Endodermal cell (in vitro differentiated cells): ENCODE results near the gene SURF6. TPM values are rescaled to one million over a fixed set of nuclear protein-coding genes. Genes with fewer than 3 reads are reported as not detected.

Experiments used
- DNase-seq: peaks from one replicate; pipeline ENCODE4 v3.0.0-alpha.2; 2017
- H3K27ac ChIP-seq: 2 replicates; pipeline ENCODE4 v1.5.1; 2013; ENCODE audit warnings: mild to moderate bottlenecking, low read depth, low read length, moderate library complexity
- H3K27me3 ChIP-seq: 2 replicates; pipeline ENCODE4 v1.6.1; 2013; ENCODE audit warnings: mild to moderate bottlenecking, low read length, moderate library complexity; ENCODE audit not compliant: insufficient read depth, control insufficient read depth, poor library complexity, severe bottlenecking
- H3K36me3 ChIP-seq: 2 replicates; pipeline ENCODE4 v1.7.0; 2013; ENCODE audit warnings: mild to moderate bottlenecking, low read length, moderate library complexity; ENCODE audit not compliant: control insufficient read depth, insufficient read depth
- H3K4me1 ChIP-seq: one replicate; pipeline ENCODE4 v1.7.0; 2013; ENCODE audit warnings: low read length; ENCODE audit not compliant: control insufficient read depth, insufficient read depth
- H3K4me3 ChIP-seq: 2 replicates; pipeline ENCODE4 v1.5.1; 2013; ENCODE audit warnings: mild to moderate bottlenecking, low read length, moderate library complexity
- H3K9ac ChIP-seq: 2 replicates; pipeline ENCODE4 v1.6.1; 2013; ENCODE audit warnings: mild to moderate bottlenecking, low read length, moderate library complexity; ENCODE audit not compliant: poor library complexity, severe bottlenecking; ENCODE audit errors: extremely low read depth
- H3K9me3 ChIP-seq: 2 replicates; pipeline ENCODE4 v1.6.1; 2013; ENCODE audit warnings: mild to moderate bottlenecking, low read length, moderate library complexity; ENCODE audit not compliant: control insufficient read depth
- H3K27ac Mint-ChIP-seq: 2 replicates; pipeline ENCODE4 v1.8.0; 2020; ENCODE audit warnings: mixed read lengths
- H3K27me3 Mint-ChIP-seq: 2 replicates; pipeline ENCODE4 v1.8.0; 2021; ENCODE audit warnings: mild to moderate bottlenecking, mixed read lengths; ENCODE audit not compliant: insufficient read depth
- H3K36me3 Mint-ChIP-seq: 2 replicates; pipeline ENCODE4 v1.8.0; 2020; ENCODE audit warnings: low read depth, mixed read lengths
- H3K4me1 Mint-ChIP-seq: 2 replicates; pipeline ENCODE4 v1.8.0; 2020; ENCODE audit warnings: mixed read lengths
- H3K4me3 Mint-ChIP-seq: 2 replicates; pipeline ENCODE4 v1.8.0; 2020; ENCODE audit warnings: mild to moderate bottlenecking, moderate library complexity, mixed read lengths
- H3K9me3 Mint-ChIP-seq: 2 replicates; pipeline ENCODE4 v1.8.0; 2020; ENCODE audit warnings: mild to moderate bottlenecking, mixed read lengths
- CTCF ChIP-seq: fragments of 200-600 bp; sonication (generic); conservative IDR thresholded peaks from 2 replicates; pipeline ENCODE4 v1.5.0; 2021; ENCODE audit warnings: antibody characterized with exemption, mild to moderate bottlenecking
- WGBS, 2 experiments: methylation state at CpG; one replicate each; pipeline versions ENCODE4 v1.1.5 to v1.1.7; 2013; ENCODE audit warnings: missing lambda C conversion rate in 2 of 2, mixed read lengths in 1 of 2; ENCODE audit not compliant: insufficient coverage in 1 of 2, insufficient read length in 1 of 2; 5-methylcytosine and 5-hydroxymethylcytosine counted together
- total RNA-seq, 2 donors: library from RNA; stranded (reverse); fragmentation: NEBNext Ultra II Directional in 1 of 2; extraction: Animal tissue kit (Norgen Biotek cat#: 25700) in 1 of 2; gene quantifications; 2 replicates in 1 of 2; 3 replicates in 1 of 2; pipeline ENCODE4 v1.2.1, GENCODE V29; 2021

The SURF6 gene
- total RNA-seq, 2 donors from 2014 or later: 22.9 to 27.5 TPM

DNA sequence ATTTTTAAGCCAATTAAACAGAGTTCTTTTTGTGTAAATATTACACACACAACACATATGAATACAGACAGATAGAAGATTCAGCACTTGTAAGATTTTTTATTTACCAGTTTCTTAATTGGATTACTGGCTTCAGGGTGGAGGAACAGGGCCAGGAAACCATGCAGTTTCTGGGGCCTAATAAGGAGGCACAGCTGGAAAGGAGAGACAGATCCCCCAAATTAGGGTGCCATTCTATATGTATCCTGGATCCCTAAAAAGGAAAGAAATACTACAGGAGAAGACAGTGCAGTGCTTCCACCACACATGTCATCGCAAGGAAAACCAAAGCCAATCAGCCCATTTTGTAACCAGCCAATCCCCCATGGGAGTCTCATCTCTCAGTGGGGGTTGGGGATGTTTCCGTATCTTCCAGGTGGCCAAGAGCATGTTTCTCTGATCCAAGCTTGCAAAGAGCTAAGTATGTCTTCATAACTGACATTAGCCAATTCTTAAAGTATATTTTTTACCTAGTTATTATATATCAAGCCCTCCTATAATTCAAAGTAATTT lies 45.2 kb downstream of the SURF6 start:
- 80 to 91% methylated on average over 1 to 2 of the region's 2 CpGs for WGBS, 2 experiments
- no peak overlapping the region for H3K27ac ChIP-seq
- no peaks in the 10 kb centered on the region for H3K4me1 ChIP-seq
- no peak overlapping the region for H3K4me3 Mint-ChIP-seq
- no peaks in the 10 kb centered on the region for H3K4me1 Mint-ChIP-seq
- no peak for DNase-seq
- no peaks in the 10 kb centered on the region for H3K36me3 ChIP-seq
- TF ChIP-seq CTCF: no peak
- no peak overlapping the region for H3K27ac Mint-ChIP-seq
- peaks cover 84% of the 10 kb centered on the region for H3K9me3 Mint-ChIP-seq
- H3K4me3 ChIP-seq: no peak overlapping the region
- peaks cover 47% of the 10 kb centered on the region for H3K9me3 ChIP-seq
- H3K36me3 Mint-ChIP-seq: peaks cover 2% of the 10 kb centered on the region
- H3K9ac ChIP-seq: no peak overlapping the region
- H3K27me3 ChIP-seq: peaks cover 4% of the 10 kb centered on the region
- H3K27me3 Mint-ChIP-seq: peaks cover 25% of the 10 kb centered on the region

- H3K4me1 Mint-ChIP-seq: no peaks in the 10 kb centered on the region
- DNase-seq: no peak
- 68% methylated on average over 2 of the region's 2 CpGs; no CpG with 5 or more reads in 1 of the 2 experiments for WGBS, 2 experiments
Measured at GRCh38 chr9:133286523-133286922, 49.5 kb downstream of the SURF6 start.

DNA sequence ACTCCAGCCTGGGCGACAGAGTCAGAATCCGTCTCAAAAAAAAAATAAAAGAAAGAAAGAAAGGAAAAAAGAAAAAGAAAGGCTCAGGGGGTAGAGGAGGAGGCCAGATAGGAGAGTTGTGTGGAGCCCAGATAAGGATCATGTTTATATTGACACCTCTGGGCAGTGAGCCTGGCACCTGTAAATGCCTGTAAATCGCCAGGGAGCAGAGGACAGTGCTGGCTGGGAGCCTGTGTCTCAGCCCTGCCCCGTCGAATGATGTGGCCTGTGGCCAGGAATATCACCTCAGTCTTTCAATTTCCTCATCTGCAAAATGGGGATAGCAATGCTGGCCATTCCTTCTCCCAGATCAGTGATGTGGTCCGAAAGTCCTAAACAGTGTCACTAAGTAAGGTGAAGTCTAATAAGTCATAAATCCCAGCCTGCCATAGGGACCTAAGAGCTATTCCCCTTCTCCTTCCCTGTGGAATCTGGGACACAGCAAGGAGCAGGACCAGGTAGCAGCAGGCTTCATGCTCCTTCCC lies 50.7 kb downstream of the SURF6 start:
- DNase-seq: no peak
- no peaks in the 10 kb centered on the region for H3K36me3 ChIP-seq
- Mint-ChIP-seq H3K36me3 (peaks cover 2% of the 10 kb centered on the region), H3K4me1 (no peaks in the 10 kb centered on the region), H3K4me3 (no peak overlapping the region), H3K27me3 (peaks cover 4% of the 10 kb centered on the region), H3K27ac (no peak overlapping the region), H3K9me3 (peaks cover 39% of the 10 kb centered on the region)
- WGBS, 2 experiments: 63 to 85% methylated on average over 4 to 6 of the region's 6 CpGs
- peaks cover 24% of the 10 kb centered on the region for H3K9me3 ChIP-seq
- H3K27me3 ChIP-seq: peaks cover 21% of the 10 kb centered on the region
- no peak overlapping the region for H3K27ac ChIP-seq
- no peaks in the 10 kb centered on the region for H3K4me1 ChIP-seq
- no peak overlapping the region for H3K4me3 ChIP-seq
- no peak for TF ChIP-seq CTCF
- no peak overlapping the region for H3K9ac ChIP-seq

More at GRCh38 chr9:133286523-133286922, 49.5 kb downstream of the SURF6 start:
- Histone ChIP-seq H3K27ac (no peak overlapping the region), H3K9me3 (peaks cover 36% of the 10 kb centered on the region), H3K36me3 (no peaks in the 10 kb centered on the region), H3K4me1 (no peaks in the 10 kb centered on the region), H3K27me3 (peaks cover 11% of the 10 kb centered on the region), H3K9ac (no peak overlapping the region), H3K4me3 (no peak overlapping the region)
- H3K27ac Mint-ChIP-seq: no peak overlapping the region
- peaks cover 4% of the 10 kb centered on the region for H3K27me3 Mint-ChIP-seq
- H3K9me3 Mint-ChIP-seq: peaks cover 52% of the 10 kb centered on the region
- no peak for TF ChIP-seq CTCF
- H3K4me3 Mint-ChIP-seq: no peak overlapping the region
- peaks cover 2% of the 10 kb centered on the region for H3K36me3 Mint-ChIP-seq
